ENCODE data around the gene ADH1A. TPM values are rescaled to one million over a fixed set of nuclear protein-coding genes. Genes with fewer than 3 reads are reported as not detected.

Gene ADH1A
- total RNA-seq (not detected), polyA plus RNA-seq (not detected)

- Mint-ChIP-seq H3K9me3 (peaks cover 1 to 16% (median 7%) of the 10 kb centered on the region in 7 donors), H3K4me3 (no peak within 1 kb of the TSS), H3K27ac (no peak within 1 kb of the TSS), H3K27me3 (peaks cover 4% of the 10 kb centered on the region), H3K4me1 (no peaks in the 10 kb centered on the region), H3K36me3 (no peaks in the 10 kb centered on the region)
- ATAC-seq (ENCODE audit: low read depth in 2 of 2), result no peak
- no peaks in the 10 kb centered on the region for H3K4me1 ChIP-seq (ENCODE audit: control insufficient read depth, insufficient read depth, low read length, poor library complexity, severe bottlenecking)
- H3K36me3 ChIP-seq (ENCODE audit: control insufficient read depth, insufficient read depth, low read length), result no peaks in the 10 kb centered on the region
- H3K27me3 ChIP-seq (ENCODE audit: control insufficient read depth, insufficient read depth, low read length), result no peaks in the 10 kb centered on the region
- no peak within 1 kb of the TSS for H3K27ac ChIP-seq (ENCODE audit: insufficient read depth, low read length, poor library complexity, severe bottlenecking)
- no peak for DNase-seq
- no peaks in the 10 kb centered on the region for H3K9me3 ChIP-seq (ENCODE audit: control insufficient read depth in 2 of 2, low read length in 2 of 2)
- H3K4me3 ChIP-seq (ENCODE audit: low read depth, low read length), result no peak within 1 kb of the TSS
Observed at GRCh38 chr4:99290848-99291786, at the start of gene ADH1A. Gene ADH1A (minus strand): TSS chr4:99290985. CDS start chr4:99290914, 71 bp downstream.

- Histone ChIP-seq H3K27ac (ENCODE audit: insufficient read depth, low read length, poor library complexity, severe bottlenecking) (no peak overlapping the region), H3K9me3 (ENCODE audit: control insufficient read depth in 2 of 2, low read length in 2 of 2) (no peaks in the 10 kb centered on the region), H3K4me3 (ENCODE audit: low read depth, low read length) (no peak overlapping the region), H3K36me3 (ENCODE audit: control insufficient read depth, insufficient read depth, low read length) (no peaks in the 10 kb centered on the region), H3K27me3 (ENCODE audit: control insufficient read depth, insufficient read depth, low read length) (no peaks in the 10 kb centered on the region), H3K4me1 (ENCODE audit: control insufficient read depth, insufficient read depth, low read length, poor library complexity, severe bottlenecking) (no peaks in the 10 kb centered on the region)
- peaks cover 0 to under 1% (median 0%) of the 10 kb centered on the region in 7 donors for H3K9me3 Mint-ChIP-seq
- H3K27ac Mint-ChIP-seq, result no peak overlapping the region
- H3K4me3 Mint-ChIP-seq, result no peak overlapping the region
- DNase-seq, result no peak
- H3K36me3 Mint-ChIP-seq, result no peaks in the 10 kb centered on the region
- ATAC-seq (ENCODE audit: low read depth in 2 of 2), result no peak
- H3K27me3 Mint-ChIP-seq, result peaks cover 5% of the 10 kb centered on the region
- no peaks in the 10 kb centered on the region for H3K4me1 Mint-ChIP-seq
Observed at GRCh38 chr4:99339172-99339571, 48.4 kb upstream of the ADH1A start.

- H3K4me3 Mint-ChIP-seq, result no peak overlapping the region
- no peaks in the 10 kb centered on the region for H3K36me3 ChIP-seq (ENCODE audit: control insufficient read depth, insufficient read depth, low read length)
- H3K27me3 Mint-ChIP-seq, result peaks cover 4% of the 10 kb centered on the region
Observed at GRCh38 chr4:99336553-99336952, 45.8 kb upstream of the ADH1A start.

GRCh38 chr4:99334880-99335279, 44.1 kb upstream of the ADH1A start:
- Mint-ChIP-seq H3K9me3 (peaks cover 0 to 4% (median 0%) of the 10 kb centered on the region in 7 donors), H3K4me1 (no peaks in the 10 kb centered on the region)

More at GRCh38 chr4:99336553-99336952, 45.8 kb upstream of the ADH1A start:
- no peaks in the 10 kb centered on the region for H3K27me3 ChIP-seq (ENCODE audit: control insufficient read depth, insufficient read depth, low read length)
- Mint-ChIP-seq H3K9me3 (peaks cover 0 to 4% (median 0%) of the 10 kb centered on the region in 7 donors), H3K27ac (no peak overlapping the region), H3K36me3 (no peaks in the 10 kb centered on the region), H3K4me1 (no peaks in the 10 kb centered on the region)
- no peaks in the 10 kb centered on the region for H3K9me3 ChIP-seq (ENCODE audit: control insufficient read depth in 2 of 2, low read length in 2 of 2)
- no peak overlapping the region for H3K27ac ChIP-seq (ENCODE audit: insufficient read depth, low read length, poor library complexity, severe bottlenecking)
- H3K4me3 ChIP-seq (ENCODE audit: low read depth, low read length), result no peak overlapping the region
- DNase-seq, result no peak
- no peak for ATAC-seq (ENCODE audit: low read depth in 2 of 2)
- no peaks in the 10 kb centered on the region for H3K4me1 ChIP-seq (ENCODE audit: control insufficient read depth, insufficient read depth, low read length, poor library complexity, severe bottlenecking)

GRCh38 chr4:99330648-99331047, 39.9 kb upstream of the ADH1A start:
- Mint-ChIP-seq H3K27me3 (no peaks in the 10 kb centered on the region), H3K4me1 (no peaks in the 10 kb centered on the region), H3K4me3 (no peak overlapping the region), H3K36me3 (no peaks in the 10 kb centered on the region), H3K9me3 (peaks cover 0 to 4% (median 2%) of the 10 kb centered on the region in 7 donors), H3K27ac (peak overlapping the region in 1 of 3 donors; percentile 24)
- DNase-seq (no peak), ATAC-seq (ENCODE audit: low read depth in 2 of 2) (no peak)
- Histone ChIP-seq H3K4me1 (ENCODE audit: control insufficient read depth, insufficient read depth, low read length, poor library complexity, severe bottlenecking) (no peaks in the 10 kb centered on the region), H3K9me3 (ENCODE audit: control insufficient read depth in 2 of 2, low read length in 2 of 2) (no peaks in the 10 kb centered on the region), H3K4me3 (ENCODE audit: low read depth, low read length) (no peak overlapping the region), H3K27ac (ENCODE audit: insufficient read depth, low read length, poor library complexity, severe bottlenecking) (no peak overlapping the region), H3K27me3 (ENCODE audit: control insufficient read depth, insufficient read depth, low read length) (no peaks in the 10 kb centered on the region), H3K36me3 (ENCODE audit: control insufficient read depth, insufficient read depth, low read length) (no peaks in the 10 kb centered on the region)

More at GRCh38 chr4:99334880-99335279, 44.1 kb upstream of the ADH1A start:
- ATAC-seq (ENCODE audit: low read depth in 2 of 2) (no peak), DNase-seq (no peak)
- no peaks in the 10 kb centered on the region for H3K27me3 ChIP-seq (ENCODE audit: control insufficient read depth, insufficient read depth, low read length)
- Mint-ChIP-seq H3K4me3 (no peak overlapping the region), H3K27me3 (no peaks in the 10 kb centered on the region), H3K27ac (no peak overlapping the region), H3K36me3 (no peaks in the 10 kb centered on the region)
- no peak overlapping the region for H3K27ac ChIP-seq (ENCODE audit: insufficient read depth, low read length, poor library complexity, severe bottlenecking)
- H3K4me3 ChIP-seq (ENCODE audit: low read depth, low read length), result no peak overlapping the region
- H3K4me1 ChIP-seq (ENCODE audit: control insufficient read depth, insufficient read depth, low read length, poor library complexity, severe bottlenecking), result no peaks in the 10 kb centered on the region
- H3K9me3 ChIP-seq (ENCODE audit: control insufficient read depth in 2 of 2, low read length in 2 of 2), result no peaks in the 10 kb centered on the region
- no peaks in the 10 kb centered on the region for H3K36me3 ChIP-seq (ENCODE audit: control insufficient read depth, insufficient read depth, low read length)

- Mint-ChIP-seq H3K4me3 (no peak overlapping the region), H3K4me1 (no peaks in the 10 kb centered on the region), H3K27me3 (no peaks in the 10 kb centered on the region), H3K27ac (no peak overlapping the region), H3K9me3 (peaks cover 0 to 4% (median 2%) of the 10 kb centered on the region in 7 donors), H3K36me3 (no peaks in the 10 kb centered on the region)
- no peaks in the 10 kb centered on the region for H3K27me3 ChIP-seq (ENCODE audit: control insufficient read depth, insufficient read depth, low read length)
- no peak overlapping the region for H3K4me3 ChIP-seq (ENCODE audit: low read depth, low read length)
- no peak for ATAC-seq (ENCODE audit: low read depth in 2 of 2)
- H3K27ac ChIP-seq (ENCODE audit: insufficient read depth, low read length, poor library complexity, severe bottlenecking), result no peak overlapping the region
- no peaks in the 10 kb centered on the region for H3K4me1 ChIP-seq (ENCODE audit: control insufficient read depth, insufficient read depth, low read length, poor library complexity, severe bottlenecking)
- H3K9me3 ChIP-seq (ENCODE audit: control insufficient read depth in 2 of 2, low read length in 2 of 2), result no peaks in the 10 kb centered on the region
- no peaks in the 10 kb centered on the region for H3K36me3 ChIP-seq (ENCODE audit: control insufficient read depth, insufficient read depth, low read length)
- DNase-seq, result no peak
Observed at GRCh38 chr4:99329876-99330275, 39.1 kb upstream of the ADH1A start.

- H3K4me3 Mint-ChIP-seq, result no peak overlapping the region
- H3K27me3 ChIP-seq (ENCODE audit: control insufficient read depth, insufficient read depth, low read length), result no peaks in the 10 kb centered on the region
- no peaks in the 10 kb centered on the region for H3K4me1 ChIP-seq (ENCODE audit: control insufficient read depth, insufficient read depth, low read length, poor library complexity, severe bottlenecking)
- H3K27ac ChIP-seq (ENCODE audit: insufficient read depth, low read length, poor library complexity, severe bottlenecking), result no peak overlapping the region
- H3K36me3 ChIP-seq (ENCODE audit: control insufficient read depth, insufficient read depth, low read length), result no peaks in the 10 kb centered on the region
- ATAC-seq (ENCODE audit: low read depth in 2 of 2) (no peak), DNase-seq (no peak)
- H3K27ac Mint-ChIP-seq, result no peak overlapping the region
- H3K9me3 Mint-ChIP-seq, result peaks cover 0 to 3% (median 0%) of the 10 kb centered on the region in 7 donors
- no peaks in the 10 kb centered on the region for H3K4me1 Mint-ChIP-seq
- H3K9me3 ChIP-seq (ENCODE audit: control insufficient read depth in 2 of 2, low read length in 2 of 2), result no peaks in the 10 kb centered on the region
- H3K4me3 ChIP-seq (ENCODE audit: low read depth, low read length), result no peak overlapping the region
- no peaks in the 10 kb centered on the region for H3K27me3 Mint-ChIP-seq
- no peaks in the 10 kb centered on the region for H3K36me3 Mint-ChIP-seq
Observed at GRCh38 chr4:99324979-99325378, 34.2 kb upstream of the ADH1A start.

GRCh38 chr4:99324361-99324760, 33.6 kb upstream of the ADH1A start:
- no peak overlapping the region for H3K4me3 Mint-ChIP-seq
- no peak for DNase-seq
- H3K27me3 ChIP-seq (ENCODE audit: control insufficient read depth, insufficient read depth, low read length), result no peaks in the 10 kb centered on the region
- H3K4me1 ChIP-seq (ENCODE audit: control insufficient read depth, insufficient read depth, low read length, poor library complexity, severe bottlenecking), result no peaks in the 10 kb centered on the region
- H3K36me3 ChIP-seq (ENCODE audit: control insufficient read depth, insufficient read depth, low read length), result no peaks in the 10 kb centered on the region
- H3K9me3 Mint-ChIP-seq, result peaks cover 0 to 3% (median 0%) of the 10 kb centered on the region in 7 donors
- no peaks in the 10 kb centered on the region for H3K27me3 Mint-ChIP-seq
- H3K4me3 ChIP-seq (ENCODE audit: low read depth, low read length), result no peak overlapping the region
- H3K27ac ChIP-seq (ENCODE audit: insufficient read depth, low read length, poor library complexity, severe bottlenecking), result no peak overlapping the region
- H3K4me1 Mint-ChIP-seq, result no peaks in the 10 kb centered on the region
- no peaks in the 10 kb centered on the region for H3K9me3 ChIP-seq (ENCODE audit: control insufficient read depth in 2 of 2, low read length in 2 of 2)
- no peak for ATAC-seq (ENCODE audit: low read depth in 2 of 2)
- no peaks in the 10 kb centered on the region for H3K36me3 Mint-ChIP-seq
- H3K27ac Mint-ChIP-seq, result no peak overlapping the region

Data from CD4-positive, CD25-positive, alpha-beta regulatory T cell (primary cell).